ENCODE results near the gene MB21D2.
A peak's percentile ranks its signal among the peaks of the same experiment; 100 is the strongest.

Gene MB21D2

GRCh38 chr3:192901435-192901834 lies 16.2 kb downstream of the MB21D2 start:
- peak; percentile 74 for DNase-seq (ENCODE audit: low read depth)
- in situ Hi-C loops (cut with HindIII; ENCODE audit: low sequenced_read_pairs): no loop called here
- no peak overlapping the region for H3K4me3 ChIP-seq (ENCODE audit: low read depth, low read length)
- TF ChIP-seq, protein P1, sequence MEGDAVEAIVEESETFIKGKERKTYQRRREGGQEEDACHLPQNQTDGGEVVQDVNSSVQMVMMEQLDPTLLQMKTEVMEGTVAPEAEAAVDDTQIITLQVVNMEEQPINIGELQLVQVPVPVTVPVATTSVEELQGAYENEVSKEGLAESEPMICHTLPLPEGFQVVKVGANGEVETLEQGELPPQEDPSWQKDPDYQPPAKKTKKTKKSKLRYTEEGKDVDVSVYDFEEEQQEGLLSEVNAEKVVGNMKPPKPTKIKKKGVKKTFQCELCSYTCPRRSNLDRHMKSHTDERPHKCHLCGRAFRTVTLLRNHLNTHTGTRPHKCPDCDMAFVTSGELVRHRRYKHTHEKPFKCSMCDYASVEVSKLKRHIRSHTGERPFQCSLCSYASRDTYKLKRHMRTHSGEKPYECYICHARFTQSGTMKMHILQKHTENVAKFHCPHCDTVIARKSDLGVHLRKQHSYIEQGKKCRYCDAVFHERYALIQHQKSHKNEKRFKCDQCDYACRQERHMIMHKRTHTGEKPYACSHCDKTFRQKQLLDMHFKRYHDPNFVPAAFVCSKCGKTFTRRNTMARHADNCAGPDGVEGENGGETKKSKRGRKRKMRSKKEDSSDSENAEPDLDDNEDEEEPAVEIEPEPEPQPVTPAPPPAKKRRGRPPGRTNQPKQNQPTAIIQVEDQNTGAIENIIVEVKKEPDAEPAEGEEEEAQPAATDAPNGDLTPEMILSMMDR (IDR thresholded peaks at IDR 0.05; ENCODE audit: low read depth, low read length, missing control alignments): no peak

DNA sequence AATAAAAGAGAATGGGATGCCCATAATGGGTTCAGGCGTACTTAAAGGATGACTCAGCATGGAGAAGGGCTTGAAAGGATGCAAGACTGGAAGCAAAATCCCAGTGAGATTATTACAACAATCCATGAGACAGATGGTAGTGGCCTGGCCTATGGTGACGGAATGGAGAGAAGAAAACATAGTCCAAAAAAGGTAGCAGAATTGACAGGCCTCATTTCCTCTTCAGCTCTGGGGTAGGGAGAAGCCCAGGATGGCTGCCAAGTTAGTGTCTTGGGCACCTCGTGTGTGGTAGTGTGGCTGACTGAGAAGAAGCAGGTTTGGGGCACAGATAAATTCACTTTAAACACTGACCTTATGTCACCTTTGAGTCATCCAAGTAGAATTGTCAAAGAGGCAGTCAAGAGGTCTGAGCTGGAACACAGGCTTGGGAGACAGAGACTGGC lies 18.1 kb downstream of the MB21D2 start:
- TF ChIP-seq, protein P1 (IDR thresholded peaks at IDR 0.05; ENCODE audit: low read depth, low read length, missing control alignments): no peak
- no peak overlapping the region for H3K4me3 ChIP-seq (ENCODE audit: low read depth, low read length)
- no peak for DNase-seq (ENCODE audit: low read depth)
- in situ Hi-C loops (cut with HindIII; ENCODE audit: low sequenced_read_pairs): no loop called here

DNA sequence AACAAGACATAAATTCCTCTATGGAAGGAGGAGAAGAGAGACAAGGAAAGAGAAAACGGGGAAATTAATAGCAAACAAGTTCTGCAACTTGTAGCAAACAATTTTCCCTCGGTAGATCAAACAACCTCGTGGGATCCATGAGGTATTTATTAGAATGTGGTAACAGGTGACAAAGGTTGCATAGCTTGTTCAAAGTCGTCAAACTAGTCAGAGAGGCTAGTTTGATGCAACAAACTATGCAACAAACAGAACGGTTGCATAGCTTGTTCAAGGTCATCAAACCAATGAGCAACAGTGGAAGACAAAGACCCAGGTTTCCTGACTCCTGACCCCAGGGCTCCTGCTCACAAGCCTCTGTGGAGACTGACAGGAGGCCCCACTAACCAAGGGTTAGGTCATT lies 20.7 kb downstream of the MB21D2 start:
- in situ Hi-C loops (cut with HindIII; ENCODE audit: low sequenced_read_pairs): no loop called here
- no peak for DNase-seq (ENCODE audit: low read depth)
- TF ChIP-seq, protein P1 (IDR thresholded peaks at IDR 0.05; ENCODE audit: low read depth, low read length, missing control alignments): no peak
- H3K4me3 ChIP-seq (ENCODE audit: low read depth, low read length): no peak overlapping the region

GRCh38 chr3:192896208-192896607 lies 21.4 kb downstream of the MB21D2 start:
- H3K4me3 ChIP-seq (ENCODE audit: low read depth, low read length): no peak overlapping the region
- in situ Hi-C loops (cut with HindIII; ENCODE audit: low sequenced_read_pairs): no loop called here
- TF ChIP-seq, protein P1 (IDR thresholded peaks at IDR 0.05; ENCODE audit: low read depth, low read length, missing control alignments): no peak
- DNase-seq (ENCODE audit: low read depth): no peak

- no peak overlapping the region for H3K4me3 ChIP-seq (ENCODE audit: low read depth, low read length)
- TF ChIP-seq, protein P1 (IDR thresholded peaks at IDR 0.05; ENCODE audit: low read depth, low read length, missing control alignments): no peak
- in situ Hi-C loops (cut with HindIII; ENCODE audit: low sequenced_read_pairs): no loop called here
- no peak for DNase-seq (ENCODE audit: low read depth)
These were observed 23.0 kb downstream of the MB21D2 start for GRCh38 chr3:192894676-192895075.

GRCh38 chr3:192892981-192893700 lies 24.5 kb downstream of the MB21D2 start:
- in situ Hi-C loops (cut with HindIII; ENCODE audit: low sequenced_read_pairs): no loop called here
- H3K4me3 ChIP-seq (ENCODE audit: low read depth, low read length): peak overlapping the region; percentile 2
- peak; percentile 97 for DNase-seq (ENCODE audit: low read depth)
- TF ChIP-seq, protein P1 (IDR thresholded peaks at IDR 0.05; ENCODE audit: low read depth, low read length, missing control alignments): no peak

All from astrocyte of the cerebellum (primary cell).